Endothelial cell of umbilical vein (primary cell): Measurements from ENCODE around the gene PANX2.

ENCODE experiments used
- CTCF ChIP-seq, 2 donors: IDR thresholded peaks; 1 replicate in 1 of 2; 2 replicates in 1 of 2; pipeline ENCODE4 v1.5.1; 2011; ENCODE audit warnings: low read length in 2 of 2, mild to moderate bottlenecking in 2 of 2, moderate library complexity in 2 of 2, control low read depth in 1 of 2, inconsistent platforms in 1 of 2, low read depth in 1 of 2; ENCODE audit not compliant: insufficient read depth in 1 of 2; ENCODE audit errors: extremely low read depth in 1 of 2
- EZH2 ChIP-seq: IDR thresholded peaks from 2 replicates; pipeline ENCODE4 v1.6.1; 2012; ENCODE audit warnings: borderline replicate concordance, low read depth, mild to moderate bottlenecking, moderate library complexity, low read length, inconsistent platforms; ENCODE audit not compliant: severe bottlenecking
- POLR2A ChIP-seq: IDR thresholded peaks from 2 replicates; pipeline ENCODE4 v1.6.1; 2012; ENCODE audit warnings: low read depth, mild to moderate bottlenecking, control low read depth, low read length

GRCh38 chr22:50176850-50177536 lies 6.5 kb downstream of the PANX2 start:
- TF ChIP-seq POLR2A: no peak
- TF ChIP-seq CTCF (IDR thresholded peaks at IDR 0.05; ENCODE audit: extremely low read depth in 1 of 2, insufficient read depth in 1 of 2, low read depth in 1 of 2, low read length in 2 of 2): no peak
- no peak for TF ChIP-seq EZH2
